Adrenal gland (tissue), 5 donors: ENCODE data around the gene ZNF543.

Source experiments
- CTCF ChIP-seq, 6 experiments: fragments of 450-650 bp in 4 of 6; fragments of 200-600 bp in 2 of 6; sonication (generic) in 1 of 6; IDR thresholded peaks; 1 replicate in 5 of 6; 2 replicates in 1 of 6; pipeline versions ENCODE4 v1.5.1 to v1.8.0; 2016 to 2021; ENCODE audit warnings: antibody characterized with exemption in 6 of 6, mild to moderate bottlenecking in 2 of 6, moderate library complexity in 1 of 6
- POLR2A ChIP-seq, 2 donors: fragments of 450-650 bp; IDR thresholded peaks; one replicate each; pipeline ENCODE4 v1.6.1; 2017; ENCODE audit warnings: antibody characterized with exemption in 2 of 2, mild to moderate bottlenecking in 2 of 2, moderate library complexity in 1 of 2
- donor health status: DM: no; HTN: no; CAD: no.

- TF ChIP-seq CTCF (IDR thresholded peaks at IDR 0.05), result no peak
- TF ChIP-seq POLR2A (IDR thresholded peaks at IDR 0.05), result no peak
Observed at GRCh38 chr19:57293719-57294118, 26.6 kb upstream of the ZNF543 start.
